ENCODE data around the gene NEDD4.

Gene NEDD4

DNA sequence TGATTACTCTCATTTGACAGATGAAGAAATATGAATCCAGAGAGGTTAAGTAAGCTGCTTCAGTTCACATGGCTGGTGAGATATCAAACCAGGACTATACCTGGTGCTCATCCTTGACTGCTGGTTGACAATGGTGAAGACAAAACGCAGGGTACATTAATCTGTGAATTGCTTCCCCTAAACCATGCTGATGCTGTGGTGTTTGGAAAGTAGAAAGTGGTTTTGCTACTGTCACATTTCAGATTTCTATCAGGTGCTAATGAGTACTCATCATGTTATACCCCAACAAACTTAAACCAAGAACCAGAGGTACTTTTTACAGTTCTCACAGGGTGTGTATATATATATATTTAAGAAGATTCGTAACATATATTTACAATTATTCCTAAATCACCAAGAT, 165.5 kb downstream of the NEDD4 start:
- Histone ChIP-seq H4K20me1 (ENCODE audit: insufficient read depth) (no peaks in the 10 kb centered on the region), H3K36me3 (ENCODE audit: insufficient read depth) (no peaks in the 10 kb centered on the region), H3K79me2 (ENCODE audit: insufficient read depth, low read depth) (no peaks in the 10 kb centered on the region), H3K4me1 (ENCODE audit: low read depth, poor library complexity, severe bottlenecking) (peaks cover 15% of the 10 kb centered on the region), H3K27me3 (ENCODE audit: insufficient read depth, low read depth) (no peaks in the 10 kb centered on the region), H3K4me2 (no peak overlapping the region), H3K9ac (no peak overlapping the region), H3K4me3 (IDR thresholded peaks at IDR 0.05; ENCODE audit: insufficient read depth, low read depth, low read length) (no peak overlapping the region), H3K27ac (no peak overlapping the region), H2AFZ (ENCODE audit: low read depth) (no peak overlapping the region)
- TF ChIP-seq, protein P1, sequence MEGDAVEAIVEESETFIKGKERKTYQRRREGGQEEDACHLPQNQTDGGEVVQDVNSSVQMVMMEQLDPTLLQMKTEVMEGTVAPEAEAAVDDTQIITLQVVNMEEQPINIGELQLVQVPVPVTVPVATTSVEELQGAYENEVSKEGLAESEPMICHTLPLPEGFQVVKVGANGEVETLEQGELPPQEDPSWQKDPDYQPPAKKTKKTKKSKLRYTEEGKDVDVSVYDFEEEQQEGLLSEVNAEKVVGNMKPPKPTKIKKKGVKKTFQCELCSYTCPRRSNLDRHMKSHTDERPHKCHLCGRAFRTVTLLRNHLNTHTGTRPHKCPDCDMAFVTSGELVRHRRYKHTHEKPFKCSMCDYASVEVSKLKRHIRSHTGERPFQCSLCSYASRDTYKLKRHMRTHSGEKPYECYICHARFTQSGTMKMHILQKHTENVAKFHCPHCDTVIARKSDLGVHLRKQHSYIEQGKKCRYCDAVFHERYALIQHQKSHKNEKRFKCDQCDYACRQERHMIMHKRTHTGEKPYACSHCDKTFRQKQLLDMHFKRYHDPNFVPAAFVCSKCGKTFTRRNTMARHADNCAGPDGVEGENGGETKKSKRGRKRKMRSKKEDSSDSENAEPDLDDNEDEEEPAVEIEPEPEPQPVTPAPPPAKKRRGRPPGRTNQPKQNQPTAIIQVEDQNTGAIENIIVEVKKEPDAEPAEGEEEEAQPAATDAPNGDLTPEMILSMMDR (conservative IDR thresholded peaks at IDR 0.05; ENCODE audit: low read depth, low read length) = no peak

DNA sequence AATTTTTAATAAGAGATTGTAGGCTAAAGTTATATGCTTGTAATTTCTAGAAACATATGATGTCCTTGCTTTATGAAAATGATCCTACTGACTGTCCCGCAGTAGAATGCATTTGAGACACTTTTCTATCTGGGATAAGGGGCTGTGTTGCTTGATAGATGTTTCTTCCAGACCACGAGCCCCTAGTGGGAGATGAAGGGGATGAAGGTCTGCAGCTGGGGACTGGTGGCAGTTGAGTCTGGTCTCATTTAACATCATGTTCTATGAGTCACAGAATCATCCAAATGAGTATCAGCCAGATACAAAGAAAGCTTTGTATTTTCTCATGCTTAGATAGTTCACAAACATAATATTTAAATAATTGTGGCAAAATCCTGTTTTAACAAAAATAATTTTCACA, 166.2 kb downstream of the NEDD4 start:
- Histone ChIP-seq H3K4me1 (ENCODE audit: low read depth, poor library complexity, severe bottlenecking) (peaks cover 15% of the 10 kb centered on the region), H3K4me2 (no peak overlapping the region), H2AFZ (ENCODE audit: low read depth) (no peak overlapping the region), H3K4me3 (IDR thresholded peaks at IDR 0.05; ENCODE audit: insufficient read depth, low read depth, low read length) (no peak overlapping the region), H3K27me3 (ENCODE audit: insufficient read depth, low read depth) (no peaks in the 10 kb centered on the region), H3K36me3 (ENCODE audit: insufficient read depth) (no peaks in the 10 kb centered on the region), H3K79me2 (ENCODE audit: insufficient read depth, low read depth) (no peaks in the 10 kb centered on the region), H4K20me1 (ENCODE audit: insufficient read depth) (no peaks in the 10 kb centered on the region), H3K27ac (no peak overlapping the region), H3K9ac (no peak overlapping the region)
- TF ChIP-seq, protein P1 (conservative IDR thresholded peaks at IDR 0.05; ENCODE audit: low read depth, low read length) = no peak

DNA sequence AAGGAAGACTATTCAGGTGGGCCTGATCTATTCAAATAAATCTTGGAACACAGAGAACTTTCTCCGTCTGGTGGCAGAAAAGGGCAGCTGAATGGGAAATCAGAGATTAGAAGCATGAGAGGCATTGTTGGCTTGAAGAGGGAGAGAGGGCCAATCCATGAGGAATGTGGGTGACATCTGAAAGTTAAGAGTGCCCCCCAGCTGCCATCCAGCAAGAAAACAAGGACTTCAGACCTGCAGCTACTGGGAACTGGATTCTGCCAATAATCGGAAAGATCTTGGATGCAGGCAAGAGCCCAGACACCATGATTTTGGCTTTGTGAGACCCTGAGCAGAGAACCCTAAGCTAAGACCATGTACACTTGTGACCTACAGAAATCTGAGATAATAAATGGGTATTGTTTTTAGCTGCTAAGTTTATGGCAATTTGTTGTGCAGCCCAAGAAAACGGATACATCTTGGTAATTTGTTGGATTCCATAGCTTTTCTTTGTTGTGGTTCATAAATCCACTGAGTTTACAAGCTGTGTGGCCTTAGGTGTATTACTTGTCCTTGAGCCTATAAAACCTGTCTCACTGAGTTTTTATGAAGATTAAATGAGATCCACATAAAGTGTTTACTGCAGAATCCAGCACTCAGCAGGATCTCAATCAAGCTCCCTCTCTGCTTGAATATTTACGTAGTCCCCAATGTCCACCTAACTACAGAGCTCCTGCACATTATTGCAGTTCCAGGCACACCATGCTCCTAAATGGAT, 168.4 kb downstream of the NEDD4 start:
- no peaks in the 10 kb centered on the region for H3K36me3 ChIP-seq (ENCODE audit: insufficient read depth)
- H2AFZ ChIP-seq (ENCODE audit: low read depth) = no peak overlapping the region
- no peaks in the 10 kb centered on the region for H4K20me1 ChIP-seq (ENCODE audit: insufficient read depth)
- H3K27me3 ChIP-seq (ENCODE audit: insufficient read depth, low read depth) = no peaks in the 10 kb centered on the region
- no peak overlapping the region for H3K27ac ChIP-seq
- peaks cover 9% of the 10 kb centered on the region for H3K4me1 ChIP-seq (ENCODE audit: low read depth, poor library complexity, severe bottlenecking)
- no peaks in the 10 kb centered on the region for H3K79me2 ChIP-seq (ENCODE audit: insufficient read depth, low read depth)
- no peak overlapping the region for H3K4me3 ChIP-seq (IDR thresholded peaks at IDR 0.05; ENCODE audit: insufficient read depth, low read depth, low read length)
- TF ChIP-seq, protein P1 (conservative IDR thresholded peaks at IDR 0.05; ENCODE audit: low read depth, low read length) = no peak
- no peak overlapping the region for H3K4me2 ChIP-seq
- no peak overlapping the region for H3K9ac ChIP-seq

DNA sequence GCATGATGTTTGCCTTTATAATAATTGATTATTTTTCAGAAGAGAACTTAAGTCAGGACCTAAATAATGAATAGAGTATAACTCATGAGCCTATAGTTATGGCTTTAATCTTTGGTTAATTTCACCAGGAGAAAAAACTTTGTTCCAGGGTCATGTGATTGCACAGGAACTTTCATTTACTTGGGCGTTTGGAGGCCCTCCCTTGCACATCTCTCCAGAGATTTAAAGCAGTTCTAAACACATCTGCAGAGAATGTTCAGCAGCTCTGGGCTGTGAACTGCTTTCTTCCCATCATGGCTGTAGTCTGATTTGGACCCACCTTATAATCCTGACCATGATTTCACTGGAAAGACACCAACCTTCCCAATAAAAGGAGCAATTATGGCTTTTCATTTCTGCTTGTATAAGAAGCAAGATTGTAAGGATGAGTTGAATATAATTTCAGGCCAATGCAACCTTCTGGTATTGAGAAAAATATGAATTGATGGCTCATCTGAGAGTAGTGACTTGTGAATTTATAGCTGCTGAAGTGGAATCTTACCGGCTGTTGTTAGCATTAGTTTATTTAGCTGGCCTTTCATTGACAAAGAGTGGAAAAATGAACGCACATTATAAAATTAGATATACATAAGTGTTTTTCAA, 169.6 kb downstream of the NEDD4 start:
- Histone ChIP-seq H3K79me2 (ENCODE audit: insufficient read depth, low read depth) (no peaks in the 10 kb centered on the region), H3K36me3 (ENCODE audit: insufficient read depth) (no peaks in the 10 kb centered on the region), H3K4me2 (no peak overlapping the region), H3K27me3 (ENCODE audit: insufficient read depth, low read depth) (no peaks in the 10 kb centered on the region), H2AFZ (ENCODE audit: low read depth) (no peak overlapping the region), H3K4me1 (ENCODE audit: low read depth, poor library complexity, severe bottlenecking) (no peaks in the 10 kb centered on the region), H3K27ac (no peak overlapping the region), H3K4me3 (IDR thresholded peaks at IDR 0.05; ENCODE audit: insufficient read depth, low read depth, low read length) (no peak overlapping the region), H3K9ac (no peak overlapping the region), H4K20me1 (ENCODE audit: insufficient read depth) (no peaks in the 10 kb centered on the region)
- TF ChIP-seq, protein P1 (conservative IDR thresholded peaks at IDR 0.05; ENCODE audit: low read depth, low read length) = no peak
